ENCODE results near the gene KCNJ6. TPM values are rescaled to one million over a fixed set of nuclear protein-coding genes. Genes with fewer than 3 reads are reported as not detected.

The KCNJ6 gene
- total and polyA plus RNA-seq, 2 of the 8 experiments (the other 6 are each of a cell fraction or from before 2014, with no cell fraction given), result 0.51 to 1.2 TPM

- H3K9ac ChIP-seq (replicated peaks in 1 of 4; ENCODE audit: extremely low read depth in 1 of 4, low read depth in 3 of 4, low read length in 3 of 4), result no peak overlapping the region
- POLR2A ChIA-PET (ENCODE audit: partially characterized antibody), result no interaction called here
Measured at GRCh38 chr21:37737507-37737906, 178.8 kb downstream of the KCNJ6 start.

More at GRCh38 chr21:37737507-37737906, 178.8 kb downstream of the KCNJ6 start:
- H3K4me1 ChIP-seq (replicated peaks in 1 of 4; ENCODE audit: control insufficient read depth in 3 of 4, insufficient read depth in 4 of 4, low read length in 3 of 4), result peaks cover 0 to 4% (median 0%) of the 10 kb centered on the region in 4 experiments; a peak in 1 of 7 replicates
- no peaks in the 10 kb centered on the region for H4K20me1 ChIP-seq (replicated peaks in 1 of 2; ENCODE audit: control insufficient read depth in 1 of 2, insufficient read depth in 2 of 2, low read length in 2 of 2)
- H3K27me3 ChIP-seq (replicated peaks in 1 of 4; ENCODE audit: control insufficient read depth in 3 of 4, extremely low read depth in 1 of 4, insufficient read depth in 3 of 4, low read length in 3 of 4), result no peaks in the 10 kb centered on the region
- DNase-seq (ENCODE audit: low read depth in 1 of 2, low spot score in 2 of 2), result no peak
- no peak overlapping the region for H3K56ac ChIP-seq (replicated peaks; ENCODE audit: insufficient read length, low read depth, low read length)
- TF ChIP-seq MAX (IDR thresholded peaks at IDR 0.05), result no peak
- TF ChIP-seq RNF2 (IDR thresholded peaks at IDR 0.05; ENCODE audit: borderline replicate concordance, low read depth, low read length, missing control alignments, poor library complexity, severe bottlenecking), result no peak
- TF ChIP-seq ASH2L (IDR thresholded peaks at IDR 0.05; ENCODE audit: low read length), result no peak
- H3K23ac ChIP-seq (ENCODE audit: insufficient read length), result no peak overlapping the region
- H3K4me2 ChIP-seq (ENCODE audit: insufficient read depth in 1 of 2, low read depth in 2 of 2, low read length in 2 of 2), result no peak overlapping the region
- H3K9me3 ChIP-seq (ENCODE audit: insufficient read depth in 2 of 2, low read depth in 1 of 2, low read length in 1 of 2), result no peaks in the 10 kb centered on the region
- no peak overlapping the region for H4K5ac ChIP-seq (ENCODE audit: insufficient read length, low read depth, low read length)
- no peak overlapping the region for H2BK5ac ChIP-seq (ENCODE audit: low read depth, low read length)
- no peaks in the 10 kb centered on the region for H3K79me1 ChIP-seq (ENCODE audit: low read depth, low read length)
- no peaks in the 10 kb centered on the region for H3K23me2 ChIP-seq (ENCODE audit: low read depth, low read length)
- no peak overlapping the region for H4K91ac ChIP-seq (replicated peaks; ENCODE audit: insufficient read length, low read length)
- no peak overlapping the region for H2BK12ac ChIP-seq (ENCODE audit: low read depth, low read length)
- no peak overlapping the region for H3K27ac ChIP-seq (ENCODE audit: low read depth, low read length)
- H2BK120ac ChIP-seq (replicated peaks; ENCODE audit: low read depth, low read length), result no peak overlapping the region
- H2AFZ ChIP-seq (ENCODE audit: low read length), result no peak overlapping the region
- H3K4ac ChIP-seq (replicated peaks; ENCODE audit: insufficient read length, low read depth, low read length), result no peak overlapping the region
- H2AK5ac ChIP-seq (ENCODE audit: low read depth, low read length), result no peak overlapping the region
- 88% methylated on average over 4 of the region's 4 CpGs; no CpG with 5 or more reads in 1 of the 2 experiments for WGBS, 2 experiments (ENCODE audit: extremely low coverage in 1 of 2, insufficient coverage in 1 of 2, insufficient read length in 1 of 2, insufficient replicate concordance in 2 of 2, low coverage in 1 of 2, low lambda C conversion rate in 2 of 2, missing lambda C conversion rate in 1 of 2)
- FAIRE-seq, result no peak
- H2BK20ac ChIP-seq (ENCODE audit: low read length), result no peak overlapping the region
- CTCF ChIA-PET (ENCODE audit: partially characterized antibody), result interaction anchor here (1.1 to 1.9 kb wide), 3 partner anchors 9 to 25 kb away, joined by 3 to 6 read pairs (median 3); no protein-coding TSS in a partner anchor
- H2BK15ac ChIP-seq (ENCODE audit: low read length), result no peak overlapping the region
- H3K18ac ChIP-seq (ENCODE audit: extremely low read depth, low read length), result no peak overlapping the region
- no peaks in the 10 kb centered on the region for H3K79me2 ChIP-seq (ENCODE audit: control insufficient read depth in 1 of 2, insufficient read depth in 2 of 2, low read length in 2 of 2)
- no peak overlapping the region for H4K8ac ChIP-seq (ENCODE audit: extremely low read depth, insufficient read depth, low read length)
- no peak overlapping the region for H3K14ac ChIP-seq (ENCODE audit: insufficient read length)
- no peak overlapping the region for H3K4me3 ChIP-seq (ENCODE audit: extremely low read depth in 1 of 4, insufficient read depth in 2 of 4, low read depth in 3 of 4, low read length in 4 of 4)
- no peaks in the 10 kb centered on the region for H3K36me3 ChIP-seq (ENCODE audit: control insufficient read depth in 2 of 4, insufficient read depth in 4 of 4, low read length in 3 of 4)
